K562 (cell line): Measurements from ENCODE around the gene MYCL. TPM values are rescaled to one million over a fixed set of nuclear protein-coding genes. Genes with fewer than 3 reads are reported as not detected.

Experiments used
- CHD1 ChIP-seq: fragments of 200-600 bp; sonication (generic); IDR thresholded peaks from one replicate; pipeline ENCODE4 v1.6.1; 2012; ENCODE audit warnings: mild to moderate bottlenecking, moderate library complexity, low read length, inconsistent platforms
- ERF ChIP-seq: fragments of 450-650 bp; formaldehyde crosslinking; IDR thresholded peaks from 2 replicates; pipeline ENCODE4 v1.4.0; 2020; ENCODE audit warnings: mild to moderate bottlenecking, mixed read lengths
- JUND ChIP-seq, 2 experiments: IDR thresholded peaks; 2 replicates in 1 of 2; 3 replicates in 1 of 2; pipeline ENCODE4 v1.6.1; 2011; ENCODE audit warnings: borderline replicate concordance in 2 of 2, low read depth in 2 of 2, low read length in 2 of 2, improper control_type of control experiment in 1 of 2, missing biosample characterization in 1 of 2, missing genetic modification characterization in 1 of 2, missing genetic modification reagents in 1 of 2
- KLF10 ChIP-seq: fragments of 250-450 bp; sonication (Bioruptor Pico); IDR thresholded peaks from 2 replicates; pipeline ENCODE4 v1.6.1; 2021; ENCODE audit warnings: matching md5 sums
- NCOA1 ChIP-seq: fragments of 450-650 bp; IDR thresholded peaks from 2 replicates; pipeline ENCODE4 v1.6.1; 2016; ENCODE audit warnings: low read depth
- RBBP5 ChIP-seq: fragments of 200-600 bp; sonication (generic); IDR thresholded peaks from 2 replicates; pipeline ENCODE4 v1.6.1; 2012; ENCODE audit warnings: borderline replicate concordance, mild to moderate bottlenecking, low read length, control low read depth, inconsistent platforms; ENCODE audit not compliant: insufficient read depth, poor library complexity, severe bottlenecking
- SIN3A ChIP-seq, 2 experiments: fragments of 150-350 bp in 1 of 2; IDR thresholded peaks; 2 replicates each; pipeline ENCODE4 v1.6.1; 2011 to 2016; ENCODE audit warnings: borderline replicate concordance in 2 of 2, low read depth in 2 of 2, low read length in 2 of 2, mild to moderate bottlenecking in 2 of 2, moderate library complexity in 2 of 2; ENCODE audit not compliant: control insufficient read depth in 1 of 2
- TAF9B ChIP-seq: fragments of 450-650 bp; IDR thresholded peaks from 2 replicates; pipeline ENCODE4 v1.6.1; 2018; ENCODE audit warnings: mild to moderate bottlenecking; ENCODE audit not compliant: partially characterized antibody
- TEAD2 ChIP-seq: fragments of 450-650 bp; IDR thresholded peaks from 2 replicates; pipeline ENCODE4 v1.6.1; 2016; ENCODE audit warnings: missing genetic modification characterization, control low read depth, missing compliant biosample characterization
- ZEB2 ChIP-seq: fragments of 450-650 bp; IDR thresholded peaks from 2 replicates; pipeline ENCODE4 v1.6.1; 2016
- ZNF124 ChIP-seq: sonication (generic); formaldehyde crosslinking; IDR thresholded peaks from 2 replicates; pipeline ENCODE4 v1.8.1; 2022; ENCODE audit warnings: missing genetic modification reagents
- ZNF277 ChIP-seq: fragments of 250-450 bp; sonication (Bioruptor Pico); IDR thresholded peaks from 2 replicates; pipeline ENCODE4 v1.8.0; 2022; ENCODE audit warnings: inconsistent platforms, mild to moderate bottlenecking, moderate library complexity, borderline replicate concordance
- ZNF3 ChIP-seq: fragments of 250-450 bp; sonication (Bioruptor Pico); IDR thresholded peaks from 2 replicates; pipeline ENCODE4 v1.5.0; 2021; ENCODE audit warnings: mild to moderate bottlenecking, moderate library complexity
- ZNF766 ChIP-seq: fragments of 200-800 bp; sonication (Bioruptor generic); conservative IDR thresholded peaks from 2 replicates; pipeline ENCODE4 v1.6.1; 2016; ENCODE audit warnings: missing genetic modification characterization, missing compliant biosample characterization
- polyA plus RNA-seq, 8 experiments: library from polyadenylated mRNA; depleted of rRNA in 4 of 8; stranded (reverse) in 5 of 8; unstranded in 3 of 8; fragments of >200 nt; fragmentation: Nextera tagmentation in 2 of 8; fragmentation: Illumina TruSeq in 1 of 8; extraction: Ambion mirVana in 2 of 8; extraction: Trizol in 1 of 8; gene quantifications; 2 replicates each; pipeline versions ENCODE4 v1.2.1 to v1.2.3, GENCODE V29; 2011 to 2014; ENCODE audit warnings: inconsistent platforms in 1 of 8, missing spikeins in 1 of 8
- total RNA-seq, 7 experiments: library from RNA; depleted of rRNA in 6 of 7; stranded (reverse); fragments of >200 nt in 6 of 7; fragmentation: Illumina TruSeq in 2 of 7; extraction: Trizol in 2 of 7; gene quantifications; 2 replicates each; pipeline versions ENCODE4 v1.2.1 to v1.2.3, GENCODE V29; 2011 to 2021; ENCODE audit warnings: low replicate concordance in 1 of 7
- TF ChIP-seq, protein P1 (sequence below), 2 experiments: fragments of 150-350 bp in 1 of 2; IDR thresholded peaks; 2 replicates each; pipeline ENCODE4 v1.6.1; 2012 to 2016; ENCODE audit warnings: low read depth in 2 of 2, low read length in 2 of 2, mild to moderate bottlenecking in 1 of 2, moderate library complexity in 1 of 2
- TF ChIP-seq, protein P2 (sequence below): fragments of 450-650 bp; IDR thresholded peaks from 2 replicates; pipeline ENCODE4 v1.6.1; 2018; ENCODE audit not compliant: partially characterized antibody

Gene MYCL
- total and polyA plus RNA-seq, 9 of the 15 experiments (the other 6 are each of a cell fraction or from before 2014, with no cell fraction given): 3.5 to 22.0 (median 12.8) TPM

GRCh38 chr1:39900662-39901463 lies 854 bp downstream of the MYCL start (continued):
- TF ChIP-seq, protein P1, sequence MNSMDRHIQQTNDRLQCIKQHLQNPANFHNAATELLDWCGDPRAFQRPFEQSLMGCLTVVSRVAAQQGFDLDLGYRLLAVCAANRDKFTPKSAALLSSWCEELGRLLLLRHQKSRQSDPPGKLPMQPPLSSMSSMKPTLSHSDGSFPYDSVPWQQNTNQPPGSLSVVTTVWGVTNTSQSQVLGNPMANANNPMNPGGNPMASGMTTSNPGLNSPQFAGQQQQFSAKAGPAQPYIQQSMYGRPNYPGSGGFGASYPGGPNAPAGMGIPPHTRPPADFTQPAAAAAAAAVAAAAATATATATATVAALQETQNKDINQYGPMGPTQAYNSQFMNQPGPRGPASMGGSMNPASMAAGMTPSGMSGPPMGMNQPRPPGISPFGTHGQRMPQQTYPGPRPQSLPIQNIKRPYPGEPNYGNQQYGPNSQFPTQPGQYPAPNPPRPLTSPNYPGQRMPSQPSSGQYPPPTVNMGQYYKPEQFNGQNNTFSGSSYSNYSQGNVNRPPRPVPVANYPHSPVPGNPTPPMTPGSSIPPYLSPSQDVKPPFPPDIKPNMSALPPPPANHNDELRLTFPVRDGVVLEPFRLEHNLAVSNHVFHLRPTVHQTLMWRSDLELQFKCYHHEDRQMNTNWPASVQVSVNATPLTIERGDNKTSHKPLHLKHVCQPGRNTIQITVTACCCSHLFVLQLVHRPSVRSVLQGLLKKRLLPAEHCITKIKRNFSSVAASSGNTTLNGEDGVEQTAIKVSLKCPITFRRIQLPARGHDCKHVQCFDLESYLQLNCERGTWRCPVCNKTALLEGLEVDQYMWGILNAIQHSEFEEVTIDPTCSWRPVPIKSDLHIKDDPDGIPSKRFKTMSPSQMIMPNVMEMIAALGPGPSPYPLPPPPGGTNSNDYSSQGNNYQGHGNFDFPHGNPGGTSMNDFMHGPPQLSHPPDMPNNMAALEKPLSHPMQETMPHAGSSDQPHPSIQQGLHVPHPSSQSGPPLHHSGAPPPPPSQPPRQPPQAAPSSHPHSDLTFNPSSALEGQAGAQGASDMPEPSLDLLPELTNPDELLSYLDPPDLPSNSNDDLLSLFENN (IDR thresholded peaks at IDR 0.05; ENCODE audit: low read depth in 2 of 2, low read length in 2 of 2): no peak
- no peak for TF ChIP-seq NCOA1
- no peak for TF ChIP-seq ZNF277 (CRISPR knock-in tag)
- TF ChIP-seq, protein P2, sequence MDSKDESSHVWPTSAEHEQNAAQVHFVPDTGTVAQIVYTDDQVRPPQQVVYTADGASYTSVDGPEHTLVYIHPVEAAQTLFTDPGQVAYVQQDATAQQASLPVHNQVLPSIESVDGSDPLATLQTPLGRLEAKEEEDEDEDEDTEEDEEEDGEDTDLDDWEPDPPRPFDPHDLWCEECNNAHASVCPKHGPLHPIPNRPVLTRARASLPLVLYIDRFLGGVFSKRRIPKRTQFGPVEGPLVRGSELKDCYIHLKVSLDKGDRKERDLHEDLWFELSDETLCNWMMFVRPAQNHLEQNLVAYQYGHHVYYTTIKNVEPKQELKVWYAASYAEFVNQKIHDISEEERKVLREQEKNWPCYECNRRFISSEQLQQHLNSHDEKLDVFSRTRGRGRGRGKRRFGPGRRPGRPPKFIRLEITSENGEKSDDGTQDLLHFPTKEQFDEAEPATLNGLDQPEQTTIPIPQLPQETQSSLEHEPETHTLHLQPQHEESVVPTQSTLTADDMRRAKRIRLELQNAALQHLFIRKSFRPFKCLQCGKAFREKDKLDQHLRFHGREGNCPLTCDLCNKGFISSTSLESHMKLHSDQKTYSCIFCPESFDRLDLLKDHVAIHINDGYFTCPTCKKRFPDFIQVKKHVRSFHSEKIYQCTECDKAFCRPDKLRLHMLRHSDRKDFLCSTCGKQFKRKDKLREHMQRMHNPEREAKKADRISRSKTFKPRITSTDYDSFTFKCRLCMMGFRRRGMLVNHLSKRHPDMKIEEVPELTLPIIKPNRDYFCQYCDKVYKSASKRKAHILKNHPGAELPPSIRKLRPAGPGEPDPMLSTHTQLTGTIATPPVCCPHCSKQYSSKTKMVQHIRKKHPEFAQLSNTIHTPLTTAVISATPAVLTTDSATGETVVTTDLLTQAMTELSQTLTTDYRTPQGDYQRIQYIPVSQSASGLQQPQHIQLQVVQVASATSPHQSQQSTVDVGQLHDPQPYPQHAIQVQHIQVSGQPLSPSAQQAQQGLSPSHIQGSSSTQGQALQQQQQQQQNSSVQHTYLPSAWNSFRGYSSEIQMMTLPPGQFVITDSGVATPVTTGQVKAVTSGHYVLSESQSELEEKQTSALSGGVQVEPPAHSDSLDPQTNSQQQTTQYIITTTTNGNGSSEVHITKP: no peak
- peak; percentile 85 for TF ChIP-seq CHD1
- TF ChIP-seq ERF: no peak
- no peak for TF ChIP-seq ZEB2
- no peak for TF ChIP-seq ZNF3
- no peak for TF ChIP-seq KLF10 (CRISPR knock-in tag)
- TF ChIP-seq JUND (IDR thresholded peaks at IDR 0.05; ENCODE audit: borderline replicate concordance, low read depth, low read length): no peak
- no peak for TF ChIP-seq JUND (tag; IDR thresholded peaks at IDR 0.05; ENCODE audit: borderline replicate concordance, low read depth, low read length)
- TF ChIP-seq ZNF766 (CRISPR knock-in tag): no peak
- no peak for TF ChIP-seq TAF9B
- no peak; a peak in 1 of 4 replicates for TF ChIP-seq SIN3A (IDR thresholded peaks at IDR 0.05; ENCODE audit: borderline replicate concordance in 2 of 2, control insufficient read depth in 1 of 2, low read depth in 2 of 2, low read length in 2 of 2)
- peak; percentile 78 for TF ChIP-seq RBBP5
- TF ChIP-seq TEAD2 (tag): no peak
- no peak for TF ChIP-seq ZNF124 (CRISPR knock-in tag)
